SK-N-SH treated with all-trans-retinoic acid at 6 μM for 48 hours (cell line): ENCODE data around the gene SOX6.

Experiments
- ATAC-seq: fragments of 200-7000 bp; cut with Tn5 transposase; 3 replicates; pipeline ENCODE4 v1.9.1; 2020; ENCODE audit warnings: mild to moderate bottlenecking, moderate library complexity
- ARNTL ChIP-seq: fragments of 450-650 bp; formaldehyde crosslinking; IDR thresholded peaks from 2 replicates; pipeline ENCODE4 v1.5.0; 2020; ENCODE audit warnings: low read depth, mild to moderate bottlenecking, moderate library complexity, borderline replicate concordance
- CREB5 ChIP-seq: fragments of 250-450 bp; sonication (Bioruptor Pico); IDR thresholded peaks from 2 replicates; pipeline ENCODE4 v1.5.1; 2020; ENCODE audit warnings: low read depth, mild to moderate bottlenecking, moderate library complexity
- CSDC2 ChIP-seq: fragments of 250-450 bp; sonication (Bioruptor Pico); IDR thresholded peaks from 2 replicates; pipeline ENCODE4 v1.5.0; 2020; ENCODE audit warnings: mild to moderate bottlenecking, moderate library complexity
- CSRNP3 ChIP-seq: fragments of 250-450 bp; sonication (Bioruptor Pico); IDR thresholded peaks from 2 replicates; pipeline ENCODE4 v1.5.1; 2021; ENCODE audit warnings: mild to moderate bottlenecking, moderate library complexity
- ESRRG ChIP-seq: fragments of 250-450 bp; sonication (Bioruptor Pico); IDR thresholded peaks from 2 replicates; pipeline ENCODE4 v1.6.1; 2021; ENCODE audit warnings: mild to moderate bottlenecking
- GLIS3 ChIP-seq: fragments of 250-450 bp; sonication (Bioruptor Pico); IDR thresholded peaks from 2 replicates; pipeline ENCODE4 v1.5.0; 2020; ENCODE audit warnings: mild to moderate bottlenecking, moderate library complexity
- ISL1 ChIP-seq: fragments of 250-450 bp; sonication (Bioruptor Pico); IDR thresholded peaks from 2 replicates; pipeline ENCODE4 v2.1.2; 2022; ENCODE audit warnings: mild to moderate bottlenecking, moderate library complexity
- OSR1 ChIP-seq: fragments of 250-450 bp; sonication (Bioruptor Pico); IDR thresholded peaks from 2 replicates; pipeline ENCODE4 v1.8.0; 2022; ENCODE audit warnings: moderate library complexity, mild to moderate bottlenecking, inconsistent platforms
- PATZ1 ChIP-seq: fragments of 250-450 bp; sonication (Bioruptor Pico); IDR thresholded peaks from 2 replicates; pipeline ENCODE4 v1.8.0; 2020; ENCODE audit warnings: mild to moderate bottlenecking, moderate library complexity, borderline replicate concordance
- POU6F1 ChIP-seq: fragments of 250-450 bp; sonication (Bioruptor Pico); IDR thresholded peaks from 2 replicates; pipeline ENCODE4 v1.8.0; 2021; ENCODE audit warnings: low read depth, mild to moderate bottlenecking, moderate library complexity, borderline replicate concordance
- PPARA ChIP-seq: fragments of 250-450 bp; sonication (Bioruptor Pico); IDR thresholded peaks from 2 replicates; pipeline ENCODE4 v1.5.0; 2020; ENCODE audit warnings: mild to moderate bottlenecking, borderline replicate concordance
- RARB ChIP-seq: fragments of 250-450 bp; sonication (Bioruptor Pico); IDR thresholded peaks from 2 replicates; pipeline ENCODE4 v1.8.0; 2021; ENCODE audit warnings: mild to moderate bottlenecking, moderate library complexity
- SNAI2 ChIP-seq: fragments of 250-450 bp; sonication (Bioruptor Pico); IDR thresholded peaks from 2 replicates; pipeline ENCODE4 v1.5.0; 2020; ENCODE audit warnings: mild to moderate bottlenecking, moderate library complexity
- TOX ChIP-seq: fragments of 250-450 bp; sonication (Bioruptor Pico); IDR thresholded peaks from 2 replicates; pipeline ENCODE4 v1.8.0; 2021; ENCODE audit warnings: mild to moderate bottlenecking, moderate library complexity, borderline replicate concordance
- TSHZ2 ChIP-seq: fragments of 250-450 bp; sonication (Bioruptor Pico); IDR thresholded peaks from 2 replicates; pipeline ENCODE4 v1.5.0; 2020; ENCODE audit warnings: mild to moderate bottlenecking, moderate library complexity
- ZC3H10 ChIP-seq: fragments of 250-450 bp; sonication (Bioruptor Pico); IDR thresholded peaks from 2 replicates; pipeline ENCODE4 v1.5.1; 2021; ENCODE audit warnings: mild to moderate bottlenecking, moderate library complexity
- ZFP3 ChIP-seq: fragments of 250-450 bp; sonication (Bioruptor Pico); IDR thresholded peaks from 2 replicates; pipeline ENCODE4 v1.5.0; 2020; ENCODE audit warnings: mild to moderate bottlenecking, moderate library complexity
- ZFP30 ChIP-seq: fragments of 450-650 bp; formaldehyde crosslinking; IDR thresholded peaks from 2 replicates; pipeline ENCODE4 v1.5.0; 2022; ENCODE audit warnings: mild to moderate bottlenecking, moderate library complexity
- ZNF70 ChIP-seq: fragments of 450-650 bp; formaldehyde crosslinking; IDR thresholded peaks from 2 replicates; pipeline ENCODE4 v1.5.0; 2020; ENCODE audit warnings: mild to moderate bottlenecking, moderate library complexity
- ZNF8 ChIP-seq: fragments of 450-650 bp; formaldehyde crosslinking; IDR thresholded peaks from 2 replicates; pipeline ENCODE4 v1.5.0; 2020; ENCODE audit warnings: mild to moderate bottlenecking, moderate library complexity

SOX6 gene

GRCh38 chr11:16356761-16357393 lies 531 bp upstream of the SOX6 start (continued):
- TF ChIP-seq CREB5 (no peak), ISL1 (CRISPR knock-in tag) (no peak), ZNF8 (no peak)

GRCh38 chr11:16352707-16353106 lies 3.6 kb downstream of the SOX6 start:
- TF ChIP-seq PPARA (CRISPR knock-in tag) (no peak), CSRNP3 (CRISPR knock-in tag) (no peak), CREB5 (no peak), PATZ1 (CRISPR knock-in tag) (no peak), SNAI2 (CRISPR knock-in tag) (no peak), ZC3H10 (CRISPR knock-in tag) (no peak), ARNTL (CRISPR knock-in tag) (no peak), GLIS3 (CRISPR knock-in tag) (no peak), ESRRG (CRISPR knock-in tag) (no peak), ZFP3 (no peak), OSR1 (CRISPR knock-in tag) (no peak), TOX (CRISPR knock-in tag) (no peak), ZNF8 (no peak), ZNF70 (CRISPR knock-in tag) (no peak), TSHZ2 (CRISPR knock-in tag) (no peak), CSDC2 (CRISPR knock-in tag) (no peak), POU6F1 (no peak), RARB (CRISPR knock-in tag) (no peak)
- ATAC-seq, result no peak

GRCh38 chr11:16350125-16350524 lies 6.2 kb downstream of the SOX6 start:
- TF ChIP-seq ZFP30 (CRISPR knock-in tag), result no peak
- TF ChIP-seq ZFP3, result no peak
- TF ChIP-seq OSR1 (CRISPR knock-in tag), result no peak
- no peak for TF ChIP-seq CSDC2 (CRISPR knock-in tag)
- TF ChIP-seq ZNF70 (CRISPR knock-in tag), result no peak
- no peak for TF ChIP-seq TOX (CRISPR knock-in tag)
- no peak for TF ChIP-seq PPARA (CRISPR knock-in tag)
- TF ChIP-seq GLIS3 (CRISPR knock-in tag), result no peak
- TF ChIP-seq, all 23 proteins: peak for 0
- no peak for ATAC-seq
